ENCODE measurements around the gene FAM131B.
"Not testable (repeated sequence)": the region's sequence is repeated elsewhere in the genome, so short reads cannot be mapped to it uniquely, and the experiment has no call there.

FAM131B gene

DNA sequence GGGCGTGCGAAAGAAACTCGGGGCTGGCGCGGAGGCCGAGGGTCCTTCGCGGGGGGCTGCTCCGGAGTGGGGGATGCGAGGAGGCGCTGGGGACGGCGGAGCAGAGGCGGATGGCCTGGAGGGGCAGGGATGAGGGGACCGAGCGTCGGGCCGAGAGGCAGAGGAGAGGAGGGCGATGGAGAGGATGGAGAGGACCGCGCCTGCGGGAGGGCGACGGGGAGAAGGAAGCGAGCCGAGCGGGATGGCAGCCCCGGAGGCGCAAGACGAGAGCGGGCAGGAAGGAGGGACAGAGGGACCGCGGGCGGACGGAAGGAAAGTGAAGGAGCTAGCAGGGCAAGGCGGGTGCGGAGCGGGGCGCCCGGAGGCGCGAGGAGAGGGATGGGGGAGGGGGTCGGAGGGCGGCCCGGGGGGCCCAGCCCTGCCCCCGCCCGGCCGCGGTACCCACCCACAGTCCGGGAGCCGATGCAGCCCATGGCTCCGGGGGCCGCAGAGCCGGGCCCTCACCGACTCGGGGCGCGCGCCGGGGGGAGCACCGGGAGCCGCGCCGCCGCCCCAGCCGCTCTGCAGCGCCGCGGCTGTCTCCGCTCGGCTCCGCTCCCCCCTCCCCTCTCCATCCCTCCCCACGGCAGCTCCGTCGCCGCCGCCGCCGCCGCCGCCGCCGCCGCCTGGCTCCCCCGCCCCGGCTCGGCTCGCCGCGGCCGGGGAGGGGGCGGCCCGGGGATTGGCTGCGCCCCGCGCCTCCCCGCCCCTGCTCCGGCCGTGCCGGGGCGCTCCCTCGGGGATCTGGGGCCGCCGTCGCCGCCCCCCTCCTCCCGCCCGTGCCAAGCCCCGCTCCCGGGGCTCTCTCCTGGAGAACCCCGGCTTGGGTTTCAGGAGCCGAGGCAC is at the start of gene FAM131B:
Gene FAM131B (minus strand): TSS at position 583 of the 885 bp plus-strand sequence. CDS start 110 bp downstream, at position 473.
- DNase-seq (ENCODE audit: low spot score) = peak; percentile 40

- no peak for DNase-seq (ENCODE audit: low spot score)
Measured at GRCh38 chr7:143411976-143412708, 49.6 kb upstream of the FAM131B start.

DNA sequence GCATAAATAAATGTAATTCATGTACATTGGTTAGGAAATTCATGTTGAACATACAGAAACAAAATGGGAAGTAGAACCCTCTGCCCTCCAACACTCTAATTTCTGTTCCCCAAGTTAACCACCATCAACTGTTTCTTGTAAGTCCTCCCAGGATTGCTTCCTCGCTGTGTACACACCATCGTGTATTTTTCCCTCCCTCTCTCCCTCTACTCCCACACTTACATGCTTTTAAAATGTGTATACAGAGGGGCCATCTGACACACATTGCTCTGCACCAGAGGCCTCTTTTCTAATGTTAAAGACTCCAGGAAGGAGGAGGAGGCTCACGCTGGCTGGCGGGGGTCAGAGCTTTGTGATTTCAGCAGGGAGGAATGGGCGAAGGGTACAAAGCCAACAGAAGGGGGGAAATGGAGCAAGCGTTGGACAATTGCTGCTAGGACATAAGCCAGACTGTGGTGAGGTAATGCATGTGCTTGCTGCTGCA is 48.0 kb upstream of the FAM131B start:
- no peak for DNase-seq (ENCODE audit: low spot score)

- DNase-seq (ENCODE audit: low spot score) = no peak
Measured at GRCh38 chr7:143408686-143409561, 46.4 kb upstream of the FAM131B start, which contains the start of gene EPHA1. Gene EPHA1, minus strand, starts transcription at chr7:143408856. Its CDS starts 51 bp downstream, at chr7:143408805.

DNA sequence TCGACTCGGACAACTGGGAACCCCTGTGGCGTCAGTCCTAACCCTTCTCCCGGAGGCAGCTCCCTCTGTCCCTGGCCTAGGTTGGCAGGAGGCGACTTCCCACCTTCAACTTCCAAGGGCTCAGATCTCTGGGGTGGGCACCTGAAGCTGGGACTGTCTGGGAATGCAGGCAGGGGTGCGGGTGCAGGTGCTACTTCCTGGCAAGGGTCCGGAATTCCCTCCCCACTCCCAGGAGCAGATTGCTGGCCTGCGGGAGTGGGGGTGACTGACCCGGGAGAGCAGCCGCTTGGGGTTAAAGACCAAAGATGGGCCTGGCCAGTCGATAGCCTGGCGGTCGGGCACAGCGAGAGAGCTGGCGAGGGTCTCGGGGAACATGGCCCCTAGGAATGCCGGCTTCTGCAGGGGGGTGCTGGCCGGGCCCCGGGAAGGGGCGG is 45.8 kb upstream of the FAM131B start:
- DNase-seq (ENCODE audit: low spot score) = no peak

GRCh38 chr7:143407287-143408251 is 45.1 kb upstream of the FAM131B start:
- DNase-seq (ENCODE audit: low spot score) = no peak

- no peak for DNase-seq (ENCODE audit: low spot score)
Measured at GRCh38 chr7:143406002-143406357, 43.5 kb upstream of the FAM131B start.

GRCh38 chr7:143405173-143406001 is 42.9 kb upstream of the FAM131B start:
- DNase-seq (ENCODE audit: low spot score) = no peak

DNA sequence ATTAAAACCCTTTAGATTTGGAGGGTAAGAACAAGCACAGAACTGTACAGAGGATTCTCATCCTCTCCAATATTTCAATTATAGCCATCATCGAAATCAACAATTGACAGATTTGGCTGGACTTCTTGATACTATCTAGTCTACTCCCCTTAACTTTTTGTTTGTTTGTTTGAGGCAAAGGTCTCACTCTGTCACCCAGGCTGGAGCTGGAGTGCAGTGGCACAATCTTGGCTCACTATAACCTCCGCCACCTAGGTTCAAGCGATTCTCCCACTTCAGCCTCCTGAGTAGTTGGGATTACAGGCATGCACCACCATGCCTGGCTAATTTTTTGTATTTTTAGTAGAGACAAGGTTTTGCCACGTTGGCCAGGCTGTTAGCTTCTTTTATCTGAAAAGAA is 39.7 kb upstream of the FAM131B start:
- not testable (repeated sequence) for DNase-seq (ENCODE audit: low spot score)

GRCh38 chr7:143401265-143401664 is 38.8 kb upstream of the FAM131B start:
- DNase-seq (ENCODE audit: low spot score) = no peak

DNA sequence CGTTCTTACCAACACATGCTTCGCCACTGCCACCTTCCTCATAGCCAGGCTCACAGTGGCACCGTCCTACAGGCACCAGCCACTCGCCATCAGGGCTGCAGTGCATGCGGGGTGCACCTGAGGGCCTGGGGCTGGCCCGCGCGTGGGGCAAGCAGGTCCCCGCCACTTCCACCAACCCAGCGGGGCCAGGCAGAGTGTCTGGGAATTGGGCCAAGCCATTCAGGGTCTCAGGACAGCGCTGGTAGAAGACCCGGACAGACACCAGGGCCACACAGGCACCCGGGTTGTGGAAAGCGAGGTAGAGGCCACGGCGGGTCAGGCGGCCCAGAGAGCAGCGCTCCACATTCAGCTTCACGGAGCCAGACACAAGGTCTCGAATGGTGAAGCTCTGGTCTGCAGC is 37.1 kb upstream of the FAM131B start:
- no peak for DNase-seq (ENCODE audit: low spot score)

DNA sequence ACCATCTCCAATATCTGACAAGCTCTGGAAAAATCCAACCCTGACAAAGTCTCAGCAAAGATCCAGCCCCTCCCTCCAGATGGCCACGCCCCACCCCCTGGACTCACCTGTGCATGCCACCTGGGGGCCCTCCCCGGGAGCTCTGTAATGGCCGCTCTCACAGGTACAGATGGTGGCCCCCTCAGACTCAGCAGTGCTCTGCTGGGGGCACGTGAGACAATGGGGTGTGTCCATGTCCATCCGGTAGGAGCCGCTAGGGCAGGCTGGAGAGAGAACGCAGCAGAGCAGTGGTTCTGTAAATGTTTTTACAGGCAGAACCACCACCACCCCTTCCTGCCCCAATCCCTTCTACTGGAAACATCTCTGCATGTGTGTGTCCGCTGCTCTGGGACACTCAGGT is 36.6 kb upstream of the FAM131B start:
- DNase-seq (ENCODE audit: low spot score) = no peak

- DNase-seq (ENCODE audit: low spot score) = no peak
Measured at GRCh38 chr7:143398616-143399015, 36.1 kb upstream of the FAM131B start.

DNA sequence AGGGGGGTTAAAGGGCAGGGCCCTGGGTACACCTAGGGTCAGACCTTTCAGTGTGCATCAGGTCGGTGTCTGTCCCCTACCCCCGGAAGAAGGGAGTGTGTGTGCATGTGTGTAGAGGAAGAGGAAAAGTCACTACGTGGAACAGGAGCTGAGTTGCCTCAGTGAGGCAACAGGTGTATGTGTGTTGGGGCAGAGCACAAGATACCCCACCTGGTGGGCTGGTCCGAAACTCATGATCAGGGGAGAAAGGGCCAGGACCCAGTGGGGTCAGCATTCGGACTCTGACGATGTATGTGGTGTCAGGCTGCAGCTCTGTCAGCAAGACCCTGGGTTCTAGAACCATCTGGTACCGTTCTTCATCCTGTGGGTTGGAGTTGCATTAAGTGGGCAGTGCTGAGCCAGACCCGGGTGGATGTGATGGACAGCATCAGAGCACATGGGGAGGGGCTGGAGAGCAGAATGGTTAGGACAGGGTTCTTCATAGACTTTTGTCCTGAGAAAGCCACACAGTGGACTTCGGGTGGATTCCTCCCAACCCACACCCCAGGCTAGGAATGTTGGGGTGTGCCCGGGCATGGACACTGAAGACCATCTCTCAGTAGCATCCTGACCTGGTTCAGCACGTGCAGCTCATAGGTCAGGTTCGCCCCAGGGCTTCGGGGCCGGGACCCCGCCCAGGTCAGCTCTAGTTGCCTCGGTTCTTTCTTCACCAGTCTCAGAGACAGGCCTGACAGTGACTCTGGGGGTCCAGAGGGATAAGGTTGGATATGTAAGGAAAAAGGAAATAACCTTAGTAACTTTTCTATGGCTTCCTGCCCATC is 35.4 kb upstream of the FAM131B start:
- DNase-seq (ENCODE audit: low spot score) = no peak

DNA sequence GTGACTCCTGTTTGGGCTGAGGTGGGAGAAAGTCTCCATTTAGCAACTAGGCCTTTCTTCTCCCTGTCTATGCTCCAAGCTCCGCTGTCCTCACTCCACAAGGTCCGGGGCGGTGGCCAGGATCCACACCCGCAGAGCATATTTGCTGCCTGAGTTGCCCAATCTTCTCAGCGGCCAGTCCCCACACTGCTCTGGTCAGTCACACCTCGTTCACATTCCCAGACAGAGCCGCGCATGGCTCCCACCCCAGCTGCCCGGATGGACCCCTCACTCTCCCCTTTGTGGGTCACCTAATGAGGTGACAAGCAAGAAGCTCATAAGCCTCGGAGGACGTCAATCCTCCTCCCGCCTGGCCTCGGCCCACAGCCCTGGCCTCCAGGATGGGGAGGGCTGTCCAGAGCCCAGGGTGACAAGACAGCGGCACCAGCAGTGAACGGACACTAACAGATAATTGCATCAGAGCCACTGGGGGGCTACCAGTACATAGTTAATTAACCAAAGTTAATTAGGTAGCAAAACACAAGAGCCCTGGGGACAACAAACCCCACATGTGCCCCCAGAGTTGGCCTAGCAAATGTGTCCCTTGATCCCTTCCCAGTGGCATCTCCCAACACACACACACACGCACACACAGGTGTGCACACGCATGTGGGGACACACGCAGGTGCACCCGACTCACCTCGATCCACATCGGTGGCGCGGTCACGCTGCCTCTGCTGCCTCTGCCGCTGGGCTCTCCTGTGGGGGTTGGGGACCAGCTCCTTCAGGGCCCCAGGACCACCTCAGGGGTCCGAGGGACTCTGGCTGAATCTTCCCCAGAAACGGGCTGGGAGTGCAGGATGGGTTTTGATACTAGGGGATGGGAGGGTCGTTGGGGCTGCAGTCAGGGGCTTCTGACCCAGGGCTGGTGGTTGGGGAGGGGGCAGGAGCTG is 34.4 kb upstream of the FAM131B start:
- DNase-seq (ENCODE audit: low spot score) = no peak

DNA sequence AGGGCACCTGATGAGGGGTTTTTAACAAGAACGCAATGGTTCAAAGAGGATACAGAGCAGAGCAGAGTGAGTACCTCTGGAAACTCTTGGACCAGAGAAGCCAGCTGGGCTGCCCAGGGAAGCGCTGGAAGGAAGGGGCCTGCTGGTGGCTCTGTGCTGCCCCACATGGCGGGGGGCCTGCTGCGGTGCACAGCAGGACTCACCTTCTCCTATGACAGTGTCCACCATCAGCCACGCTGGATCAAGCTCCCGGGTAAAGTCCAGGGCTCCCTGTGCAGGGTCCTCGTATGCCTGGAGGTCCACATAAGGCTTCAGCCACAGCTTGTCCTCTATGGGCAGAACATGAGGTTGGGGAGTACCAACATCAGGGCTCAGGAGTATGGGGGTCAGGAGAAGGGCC is 33.7 kb upstream of the FAM131B start:
- no peak for DNase-seq (ENCODE audit: low spot score)

DNA sequence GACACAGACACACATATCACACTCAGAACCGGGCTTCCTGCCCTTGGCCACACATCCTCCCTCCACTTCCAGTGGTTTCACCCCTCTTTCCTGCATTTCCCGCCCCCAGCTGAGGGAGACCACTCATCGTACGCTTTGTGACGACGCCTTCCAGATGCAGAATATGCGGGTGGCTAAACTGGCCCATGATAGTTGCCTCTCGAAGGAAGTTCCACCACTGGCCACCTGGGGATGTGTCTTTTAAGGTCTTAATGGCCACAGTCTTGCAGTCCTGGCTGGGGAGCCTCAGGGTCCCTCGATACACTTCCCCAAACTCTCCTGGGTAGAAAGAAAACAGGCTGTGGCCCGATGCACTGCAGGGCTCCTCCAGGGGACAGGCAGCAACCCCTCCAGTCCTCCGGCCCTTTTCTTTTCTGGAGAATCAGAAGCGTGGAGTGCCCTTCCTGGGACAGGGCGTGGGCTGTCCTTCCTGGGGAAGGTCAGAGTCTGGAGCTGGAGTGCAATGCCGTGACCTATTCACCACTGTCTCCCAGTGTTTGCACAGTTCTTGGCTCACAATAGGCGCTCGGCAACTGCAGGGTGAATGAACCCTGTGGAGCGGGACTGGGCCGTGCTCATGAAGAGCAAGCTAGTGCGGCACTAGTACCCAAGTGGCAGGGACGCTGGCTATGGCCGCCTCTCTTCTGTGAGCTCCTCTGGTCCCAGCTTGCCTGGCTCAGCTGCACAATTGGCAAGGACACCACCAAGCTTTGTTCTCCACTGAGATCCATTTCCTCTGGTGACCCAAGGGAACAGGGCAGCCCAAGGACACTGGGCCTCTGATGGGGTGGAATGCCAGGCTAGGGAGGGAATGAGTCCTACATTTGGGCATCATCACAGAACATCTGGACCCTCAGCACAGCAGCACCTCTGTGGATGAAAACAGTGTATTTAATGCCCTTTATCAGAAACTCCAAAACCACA is 33.0 kb upstream of the FAM131B start:
- DNase-seq (ENCODE audit: low spot score) = no peak

All from AG08395 (cell line).